Uterus (tissue), 2 donors: Measurements from ENCODE around the gene CDH13.

Experiments used
- POLR2A ChIP-seq, 2 donors: fragments of 450-650 bp; IDR thresholded peaks; one replicate each; pipeline ENCODE4 v1.6.1; 2016; ENCODE audit warnings: antibody characterized with exemption in 2 of 2, mild to moderate bottlenecking in 1 of 2, moderate library complexity in 1 of 2
- TF ChIP-seq, protein P1 (sequence below), 4 experiments: fragments of 200-600 bp in 2 of 4; fragments of 450-650 bp in 2 of 4; sonication (generic) in 2 of 4; IDR thresholded peaks; one replicate each; pipeline ENCODE4 v1.5.1; 2016 to 2019; ENCODE audit warnings: antibody characterized with exemption in 4 of 4, mild to moderate bottlenecking in 2 of 4, moderate library complexity in 1 of 4

DNA sequence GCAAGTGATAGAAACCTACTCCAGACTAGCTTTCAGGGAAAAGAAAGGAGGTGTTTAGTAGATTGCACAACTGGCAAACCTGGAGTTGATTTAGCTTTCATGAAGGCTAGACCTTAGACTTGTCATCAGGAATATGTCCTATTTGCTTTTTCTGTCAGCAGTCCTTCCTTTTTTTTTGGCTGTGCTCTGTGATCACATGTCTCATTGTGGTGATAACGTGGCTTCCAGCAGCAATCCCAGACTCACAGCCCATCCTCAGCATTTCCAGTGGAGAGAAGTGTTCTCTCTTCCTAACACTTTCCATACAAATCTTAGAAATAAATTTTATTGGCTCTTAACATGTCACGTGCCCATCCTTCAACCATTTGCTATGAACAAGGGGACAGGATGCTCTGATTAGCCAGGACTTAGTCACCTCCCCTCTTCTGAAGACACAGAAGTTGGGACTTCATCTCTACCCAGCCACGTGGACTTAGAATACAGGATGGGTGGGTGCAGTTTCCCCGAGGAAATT lies 74.7 kb downstream of the CDH13 start:
- TF ChIP-seq POLR2A (IDR thresholded peaks at IDR 0.05): no peak
- TF ChIP-seq, protein P1, sequence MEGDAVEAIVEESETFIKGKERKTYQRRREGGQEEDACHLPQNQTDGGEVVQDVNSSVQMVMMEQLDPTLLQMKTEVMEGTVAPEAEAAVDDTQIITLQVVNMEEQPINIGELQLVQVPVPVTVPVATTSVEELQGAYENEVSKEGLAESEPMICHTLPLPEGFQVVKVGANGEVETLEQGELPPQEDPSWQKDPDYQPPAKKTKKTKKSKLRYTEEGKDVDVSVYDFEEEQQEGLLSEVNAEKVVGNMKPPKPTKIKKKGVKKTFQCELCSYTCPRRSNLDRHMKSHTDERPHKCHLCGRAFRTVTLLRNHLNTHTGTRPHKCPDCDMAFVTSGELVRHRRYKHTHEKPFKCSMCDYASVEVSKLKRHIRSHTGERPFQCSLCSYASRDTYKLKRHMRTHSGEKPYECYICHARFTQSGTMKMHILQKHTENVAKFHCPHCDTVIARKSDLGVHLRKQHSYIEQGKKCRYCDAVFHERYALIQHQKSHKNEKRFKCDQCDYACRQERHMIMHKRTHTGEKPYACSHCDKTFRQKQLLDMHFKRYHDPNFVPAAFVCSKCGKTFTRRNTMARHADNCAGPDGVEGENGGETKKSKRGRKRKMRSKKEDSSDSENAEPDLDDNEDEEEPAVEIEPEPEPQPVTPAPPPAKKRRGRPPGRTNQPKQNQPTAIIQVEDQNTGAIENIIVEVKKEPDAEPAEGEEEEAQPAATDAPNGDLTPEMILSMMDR (IDR thresholded peaks at IDR 0.05): no peak
